GM21381 (cell line): ENCODE results near the gene NME1.
"Not testable (repeated sequence)": the region's sequence is repeated elsewhere in the genome, so short reads cannot be mapped to it uniquely, and the experiment has no call there.

ENCODE experiments used
- ATAC-seq: cut with Tn5 transposase; IDR thresholded peaks from one replicate; pipeline ENCODE4 v1.9.1; 2021; ENCODE audit warnings: mild to moderate bottlenecking, moderate library complexity; ENCODE audit not compliant: unreplicated experiment

The NME1 gene

DNA sequence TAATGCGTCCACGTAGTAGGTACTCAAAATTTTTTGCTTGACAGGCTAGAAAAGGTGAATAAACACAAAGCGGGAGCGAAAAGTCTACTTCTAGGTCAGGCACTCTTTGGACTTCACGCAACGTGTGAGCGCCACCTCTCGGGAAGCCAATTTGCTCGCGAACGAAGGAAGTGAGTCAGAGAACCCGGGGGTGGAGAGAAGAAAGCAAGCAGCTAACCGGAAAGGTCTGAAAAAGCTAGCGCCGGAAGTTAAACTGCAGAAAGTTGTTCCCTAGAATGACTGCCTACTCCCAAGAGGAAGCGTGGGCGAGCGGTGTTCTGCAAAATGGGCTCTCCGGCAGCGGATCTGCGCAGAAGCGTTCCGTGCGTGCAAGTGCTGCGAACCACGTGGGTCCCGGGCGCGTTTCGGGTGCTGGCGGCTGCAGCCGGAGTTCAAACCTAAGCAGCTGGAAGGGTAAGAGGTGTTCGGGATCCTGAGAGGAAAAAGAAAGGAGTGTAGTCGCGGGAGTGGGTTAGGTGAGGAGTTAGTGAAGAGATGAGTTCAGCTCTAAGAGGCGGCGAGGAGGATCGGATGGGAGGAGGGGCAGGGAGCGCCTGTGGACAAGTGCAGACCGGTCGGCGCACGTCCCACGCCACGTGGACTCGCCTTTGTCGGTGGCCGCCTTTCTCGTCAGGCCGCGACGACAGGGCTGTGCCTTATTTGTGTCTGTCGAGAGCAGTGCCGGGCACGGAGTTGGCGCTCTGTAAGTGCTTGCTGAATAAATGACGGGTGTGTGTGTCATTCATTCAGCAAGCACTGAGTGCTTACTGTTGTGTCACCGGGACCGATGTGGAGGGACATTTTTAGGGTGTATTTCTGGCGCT lies at the start of gene NME1:
Gene NME1, plus strand, starts transcription at position 350 of the 863 bp plus-strand sequence. CDS start 2,096 bp downstream, outside the sequence.
- peak; percentile 92 for ATAC-seq

DNA sequence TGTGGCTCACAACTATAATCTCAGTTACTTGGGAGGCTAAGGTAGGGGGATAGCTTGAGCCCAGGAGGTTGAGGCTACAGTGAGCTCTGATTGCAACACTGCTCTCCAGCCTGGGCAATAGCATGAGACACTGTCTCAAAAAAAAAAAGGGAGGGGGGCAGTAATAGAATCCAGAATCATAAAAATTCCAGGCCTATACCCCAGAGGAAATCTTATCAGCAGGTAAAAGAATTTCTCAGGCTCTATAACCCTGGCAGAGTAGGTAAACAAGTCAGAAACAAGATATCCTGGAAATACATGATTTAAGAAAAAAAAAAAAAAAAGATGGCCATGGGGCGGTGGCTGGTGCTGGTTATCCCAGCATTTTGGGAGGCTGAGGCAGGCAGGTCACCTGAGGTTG lies 45.6 kb upstream of the NME1 start:
- no peak for ATAC-seq

DNA sequence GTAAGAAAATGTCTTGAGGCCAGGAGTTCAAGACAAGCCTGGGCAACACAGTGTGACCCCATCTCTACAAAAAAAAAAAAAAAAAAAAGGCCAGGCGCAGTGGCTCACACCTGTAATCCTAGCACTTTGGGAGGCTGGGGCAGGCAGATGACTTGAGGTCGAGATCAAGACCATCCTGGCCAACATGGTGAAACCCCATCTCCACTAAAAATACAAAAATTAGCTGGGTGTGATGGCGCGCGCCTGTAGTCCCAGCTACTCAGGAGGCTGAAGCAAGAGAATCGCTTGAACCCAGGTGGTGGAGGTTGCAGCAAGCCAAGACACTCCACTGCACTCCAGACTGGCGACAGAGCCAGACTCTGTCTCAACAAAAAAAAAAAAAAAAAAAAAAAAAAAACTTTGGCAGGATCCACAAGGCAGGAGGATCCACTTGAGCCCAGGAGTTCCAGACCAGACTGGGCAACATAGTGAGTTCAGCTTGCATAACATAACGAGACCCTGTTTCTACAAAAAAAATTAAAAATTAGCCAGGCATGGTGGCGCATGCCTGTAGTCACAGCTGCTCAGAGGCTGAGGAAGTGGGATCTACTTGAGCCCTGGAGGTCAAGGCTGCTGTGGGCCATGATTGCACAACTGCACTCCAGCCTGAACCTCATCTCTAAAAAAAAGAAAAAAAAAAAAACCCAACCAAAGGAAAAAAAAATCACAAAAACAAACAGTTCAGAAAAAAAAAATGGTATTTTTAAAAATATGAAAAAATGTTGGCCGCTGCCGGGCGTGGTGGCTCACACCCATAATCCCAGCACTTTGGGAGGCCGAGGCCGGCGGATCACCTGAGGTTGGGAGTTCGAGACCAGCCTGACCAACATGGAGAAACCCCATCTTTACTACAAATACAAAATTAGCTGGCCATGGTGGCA lies 40.8 kb upstream of the NME1 start:
- peak; percentile 60 for ATAC-seq

DNA sequence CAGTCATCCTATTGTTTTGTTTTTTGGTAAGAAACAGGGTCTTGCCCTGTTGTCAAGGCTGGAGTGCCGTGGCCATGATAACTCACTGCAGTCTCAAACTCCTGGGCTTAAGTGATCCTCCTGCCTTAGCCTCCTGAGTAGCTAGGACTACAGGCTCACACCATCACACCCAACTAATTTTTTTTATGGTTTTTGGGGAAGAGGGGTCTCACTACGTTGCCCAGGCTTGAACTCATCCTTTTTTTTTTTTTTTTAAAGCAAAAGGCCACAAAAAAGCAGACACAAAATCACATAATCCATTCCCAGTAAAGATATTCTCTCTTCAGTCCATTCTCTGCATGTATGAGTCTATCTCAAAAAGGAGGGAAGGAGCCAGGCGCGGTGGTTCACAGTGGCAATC lies 38.2 kb upstream of the NME1 start:
- no peak for ATAC-seq

DNA sequence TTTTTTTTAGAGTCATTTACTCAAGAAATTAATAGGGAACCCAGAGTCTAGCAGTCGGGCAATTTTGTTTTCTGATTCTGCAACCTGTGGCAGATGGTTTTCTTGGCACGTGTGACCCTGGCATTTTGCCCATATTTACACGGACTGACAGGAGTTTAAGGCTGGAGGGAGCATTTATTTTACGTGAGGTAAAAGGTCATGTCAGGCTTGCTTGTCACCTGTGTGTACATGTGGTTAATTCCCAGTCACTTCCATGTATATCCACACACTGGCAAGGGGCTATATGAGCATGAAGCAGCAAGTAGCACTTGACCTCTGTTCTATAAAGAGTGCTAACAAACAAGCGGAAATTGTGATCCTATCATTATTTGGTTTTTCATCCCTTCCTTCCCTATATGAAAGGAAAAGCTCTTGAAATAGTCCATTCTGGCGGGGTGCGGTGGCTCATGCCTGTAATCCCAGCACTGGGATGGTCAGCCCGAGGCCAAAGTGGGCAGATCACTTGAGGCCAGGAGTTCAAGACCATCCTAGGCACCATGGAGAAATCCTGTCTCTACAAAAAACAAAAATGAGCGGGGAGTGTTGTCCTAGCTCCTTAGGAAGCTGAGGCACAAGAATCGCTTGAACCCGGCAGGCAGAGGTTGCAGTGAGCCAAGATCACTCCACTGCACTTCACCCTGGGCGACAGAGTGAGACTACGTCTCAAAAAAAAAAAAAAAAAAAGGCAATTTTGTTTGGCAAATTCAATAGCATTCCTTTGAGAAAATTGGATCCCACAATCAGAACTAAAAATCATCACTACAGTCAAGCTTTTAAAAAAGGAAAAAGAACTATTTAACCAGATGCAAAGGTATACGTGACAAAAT lies 34.8 kb upstream of the NME1 start:
- no peak for ATAC-seq

DNA sequence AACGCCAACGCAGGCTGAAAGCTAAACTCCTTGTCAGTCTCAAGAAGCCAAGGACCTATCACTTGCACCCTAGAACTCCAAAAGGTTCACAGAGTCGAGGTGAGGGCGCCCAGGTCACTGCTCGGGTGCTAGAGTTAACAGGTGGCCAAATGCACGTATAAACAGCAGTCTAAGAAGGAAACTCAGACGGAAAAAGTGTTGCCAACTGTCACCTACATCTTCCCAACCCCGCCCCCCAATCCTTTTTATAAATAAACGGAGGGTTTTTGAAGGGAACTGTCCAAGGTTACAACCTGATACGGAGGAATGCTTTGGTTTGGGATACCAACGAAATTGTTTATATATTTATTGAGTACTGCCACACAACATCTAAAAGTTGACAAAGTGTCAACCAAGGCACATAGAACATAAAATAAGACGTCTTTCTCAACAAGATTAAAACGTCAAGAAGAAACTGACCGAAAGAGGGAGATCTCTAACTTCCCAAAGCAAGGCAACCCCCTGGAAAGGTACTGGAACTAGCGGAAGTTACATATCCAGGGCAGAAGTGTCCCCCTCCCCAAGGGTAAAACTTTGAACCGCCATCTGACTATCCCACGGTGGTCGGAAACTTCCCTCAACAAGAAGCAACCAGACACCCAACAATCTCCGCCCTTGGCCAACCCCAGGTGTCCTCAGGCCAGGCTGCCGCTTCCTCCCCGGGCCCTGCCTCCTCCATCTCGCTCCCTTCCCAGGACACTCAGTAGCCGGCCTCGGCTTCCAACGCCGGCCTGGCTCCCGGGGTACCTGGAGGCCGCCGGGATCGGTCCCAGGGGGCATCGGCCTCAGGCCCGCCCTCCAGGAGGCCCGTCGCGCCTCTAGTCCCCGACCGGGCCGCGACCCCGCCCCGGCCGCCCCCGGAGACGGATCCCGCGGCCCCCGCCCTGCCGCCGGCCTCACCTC lies 33.7 kb upstream of the NME1 start:
- ATAC-seq: peak; percentile 16

DNA sequence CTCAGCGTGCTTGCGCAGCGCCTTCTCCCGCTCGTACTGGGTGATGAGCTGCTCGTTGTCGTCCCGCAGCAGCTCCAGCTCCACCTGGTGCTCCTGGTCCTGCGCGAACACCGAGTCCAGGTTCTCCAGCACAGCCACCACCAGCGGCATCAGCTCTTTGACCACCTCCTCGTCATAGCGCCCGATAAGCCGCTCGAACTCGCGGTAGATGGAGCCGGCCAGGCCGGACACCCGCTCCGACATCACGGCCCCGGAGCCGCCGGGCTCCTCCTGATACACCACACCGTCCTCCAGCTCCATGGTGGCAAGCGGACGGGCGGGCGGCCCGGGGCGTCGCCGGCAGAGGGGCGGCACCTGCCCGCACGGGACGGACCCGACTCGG lies 33.0 kb upstream of the NME1 start:
- ATAC-seq: peak; percentile 22

DNA sequence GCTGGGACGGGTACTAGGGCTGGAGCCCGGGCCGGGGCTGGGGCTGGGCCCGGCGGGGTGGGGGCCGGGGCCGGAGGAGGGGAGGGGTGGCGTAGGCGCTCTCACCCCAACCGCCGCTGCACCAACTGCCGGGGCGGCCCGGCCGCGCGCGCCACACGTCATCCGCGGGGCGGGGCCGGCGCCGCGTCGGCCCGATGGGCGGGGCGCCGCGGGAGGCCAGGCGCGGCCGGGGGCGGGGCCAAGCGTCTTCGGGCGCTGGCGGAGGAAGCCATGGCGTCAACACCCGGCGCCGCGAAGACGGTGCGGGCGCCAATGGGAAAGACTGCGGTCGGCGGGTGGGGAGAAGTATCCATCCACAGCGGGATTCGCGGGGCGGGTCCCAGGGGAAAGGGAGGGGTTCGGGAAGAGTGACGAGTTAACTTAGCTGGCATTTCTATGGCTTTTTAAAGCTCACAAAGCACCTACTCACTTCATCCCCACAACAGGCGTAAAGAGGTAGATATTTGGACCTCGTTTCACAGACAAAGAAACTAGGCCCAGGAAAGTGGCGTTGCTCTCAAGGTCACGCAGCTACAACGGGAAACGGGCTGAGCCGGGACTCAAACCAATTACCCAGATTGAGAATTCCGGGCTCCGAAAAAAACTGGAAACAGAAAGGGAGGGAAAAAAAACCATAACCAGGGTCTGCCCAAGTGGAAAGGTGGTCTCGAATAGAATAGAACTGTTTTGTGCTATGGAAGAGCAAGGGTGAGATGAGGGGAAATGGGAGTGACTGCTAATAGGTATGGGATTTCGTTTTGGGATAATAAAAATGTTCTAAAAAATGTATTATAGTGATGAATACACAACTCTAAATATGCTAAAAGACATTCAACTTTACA lies 32.4 kb upstream of the NME1 start, which contains the start of gene SPAG9:
Gene SPAG9, minus strand, starts transcription at position 130 of the 881 bp plus-strand sequence. CDS start 212 bp downstream, outside the sequence.
- peak; percentile 69 for ATAC-seq

DNA sequence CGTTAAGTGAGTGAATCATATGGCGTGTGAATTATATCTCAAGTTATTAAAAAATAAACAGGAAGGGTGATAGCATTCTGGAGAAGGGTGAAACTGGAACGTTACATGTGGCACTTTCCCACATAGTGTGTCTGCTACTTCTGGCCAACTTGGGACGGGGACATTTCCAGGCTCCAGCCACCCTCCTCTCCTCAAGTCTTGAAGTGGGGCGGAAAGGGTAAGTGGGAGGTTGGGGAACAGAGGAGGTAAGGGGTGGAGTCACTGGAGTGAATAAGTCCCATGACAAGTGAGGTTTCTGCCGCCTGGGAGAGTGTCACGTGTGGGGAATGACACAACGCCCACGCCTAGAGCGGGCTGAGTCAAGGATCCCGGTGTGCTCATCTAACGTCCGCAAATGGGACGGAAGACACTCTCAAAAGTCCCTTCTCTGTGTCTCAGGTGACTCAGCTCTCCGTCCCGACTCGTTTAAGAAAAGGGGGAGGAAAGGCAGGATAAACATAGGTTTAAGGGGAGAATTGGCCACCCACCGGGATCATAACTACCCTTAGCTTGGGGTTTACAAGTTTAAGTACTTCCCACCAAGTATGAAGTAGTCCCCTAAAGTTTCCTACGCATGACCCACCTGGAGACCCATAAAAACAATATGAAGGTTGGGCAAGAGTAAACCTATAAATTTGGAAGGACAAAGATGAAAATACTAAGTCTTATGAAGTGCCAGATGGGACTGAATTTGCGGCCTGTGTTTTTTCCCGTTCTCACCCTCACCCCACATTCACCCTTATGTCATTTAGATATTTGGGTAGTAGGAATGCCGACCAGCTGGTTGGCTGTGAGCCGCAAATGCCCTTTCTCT lies 31.5 kb upstream of the NME1 start:
- ATAC-seq: peak; percentile 38

DNA sequence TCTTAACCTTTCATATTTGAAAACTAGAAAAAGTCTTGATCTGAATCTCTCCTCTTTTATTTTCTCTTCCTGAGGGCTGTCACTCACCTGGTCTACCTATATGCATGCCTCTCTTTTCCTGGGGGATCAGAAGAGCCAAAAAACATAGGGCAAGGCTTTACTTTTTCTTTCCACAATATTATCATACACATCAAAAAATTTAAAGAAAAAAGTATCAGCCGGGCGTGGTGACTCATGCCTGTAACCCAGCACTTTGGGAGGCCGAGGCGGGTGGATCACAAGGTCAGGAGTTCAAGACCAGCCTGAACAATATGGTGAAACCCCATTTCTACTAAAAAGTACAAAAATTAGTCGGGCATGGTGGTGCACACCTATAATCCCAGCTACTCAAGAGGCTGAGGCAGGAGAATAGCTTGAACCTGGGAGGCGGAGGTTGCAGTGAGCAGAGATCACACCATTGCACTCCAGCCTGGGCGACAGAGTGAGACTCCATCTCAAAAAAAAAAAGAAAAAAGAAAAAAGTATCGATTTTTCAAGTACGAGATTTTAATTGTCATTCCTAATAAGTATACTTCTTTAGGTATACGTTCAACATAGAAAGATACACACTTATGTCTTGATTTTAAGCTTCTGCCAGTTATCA lies 30.8 kb upstream of the NME1 start:
- not testable (repeated sequence) for ATAC-seq

DNA sequence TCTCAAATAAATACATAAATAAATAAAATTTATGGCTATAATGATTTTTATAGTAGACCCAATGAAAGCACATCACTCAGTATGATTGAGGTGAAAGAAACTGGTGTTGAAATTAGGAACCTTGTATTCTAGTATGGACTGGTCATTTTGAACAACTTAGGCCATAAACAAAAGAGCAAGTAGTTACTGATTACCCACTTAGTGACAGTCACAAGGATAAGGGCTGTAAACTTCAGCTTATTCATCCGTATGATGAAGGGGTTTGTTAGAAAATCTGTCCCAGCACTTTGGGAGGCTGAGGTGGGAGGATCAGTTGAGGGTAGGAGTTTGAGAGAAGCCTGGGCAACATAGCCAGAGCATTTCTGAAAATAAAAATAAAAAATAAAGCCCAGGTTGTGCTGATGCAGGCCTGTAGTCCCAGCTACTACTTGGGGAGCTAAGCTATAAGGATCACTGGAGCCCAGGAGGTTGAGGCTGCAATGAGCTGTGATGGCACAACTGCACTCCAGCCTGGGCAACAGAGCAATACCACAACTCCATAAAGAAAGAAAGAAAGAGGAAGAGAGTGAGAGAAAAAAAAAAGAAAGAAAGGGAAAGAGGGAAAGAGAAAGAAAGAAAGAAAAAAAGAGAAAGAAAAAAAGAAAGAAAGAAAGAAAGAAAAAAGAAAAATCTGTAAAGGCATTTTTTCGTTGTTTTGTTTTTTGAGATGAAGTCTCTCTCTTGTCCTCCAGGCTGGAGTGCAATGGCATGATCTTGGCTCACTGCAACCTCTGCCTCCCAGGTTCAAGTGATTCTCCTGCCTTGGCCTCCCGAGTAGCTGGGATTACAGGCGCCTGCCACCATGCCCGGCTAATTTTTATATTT lies 28.5 kb upstream of the NME1 start:
- ATAC-seq: no peak

DNA sequence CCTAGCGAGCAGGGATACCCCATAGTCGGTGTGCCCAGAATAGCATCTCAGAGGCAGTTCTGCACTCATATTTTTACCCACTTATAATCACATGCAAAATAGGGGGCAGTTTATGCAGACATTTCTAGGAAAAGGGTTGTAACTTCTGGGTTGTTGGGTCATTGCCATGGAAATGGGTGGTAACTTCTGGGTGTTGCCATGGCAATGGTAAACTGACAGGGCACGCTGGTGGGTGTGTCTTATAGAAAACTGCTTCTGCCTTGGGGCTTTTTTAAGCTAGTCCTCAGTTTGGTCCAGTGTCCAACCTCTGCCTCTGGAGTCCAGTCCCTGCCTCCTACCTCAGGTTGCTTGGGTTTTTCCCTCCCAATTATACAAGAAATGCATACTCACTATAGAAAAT lies 25.3 kb upstream of the NME1 start:
- ATAC-seq: no peak

DNA sequence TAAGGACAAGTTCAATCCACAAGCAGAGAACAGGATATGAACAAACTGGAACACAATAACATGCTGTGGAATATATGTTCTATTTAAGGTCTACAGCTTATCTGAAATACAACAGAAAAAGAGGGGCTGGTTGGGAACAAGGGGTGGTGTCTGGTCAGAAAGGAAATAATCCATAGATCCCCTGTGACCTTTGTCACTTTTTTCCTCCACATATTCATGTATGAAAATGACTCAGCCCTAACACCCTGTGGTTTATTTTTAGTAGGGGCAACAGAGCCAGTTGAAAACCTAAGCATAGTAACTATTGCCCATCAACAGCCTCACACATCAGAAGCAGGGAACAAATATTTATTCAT lies 20.4 kb upstream of the NME1 start:
- ATAC-seq: no peak

DNA sequence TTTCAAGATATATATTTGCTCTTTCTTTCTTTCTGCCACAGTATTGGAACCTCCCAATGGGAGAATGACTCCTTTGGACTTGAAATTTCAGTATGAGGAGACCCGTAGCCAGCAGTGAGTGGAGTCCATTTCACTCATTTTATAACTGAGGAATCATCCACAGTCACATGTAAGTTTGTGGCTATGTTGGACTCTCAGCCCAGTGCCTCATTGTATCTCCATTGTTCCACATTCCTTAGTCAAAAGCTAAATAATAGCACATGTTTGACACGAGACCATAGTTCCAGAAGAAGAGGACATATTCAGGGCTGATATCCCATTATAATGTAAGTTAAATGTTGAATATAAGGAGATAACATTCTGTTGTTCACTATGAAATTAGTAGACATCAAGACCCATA lies 20.0 kb upstream of the NME1 start:
- no peak for ATAC-seq

DNA sequence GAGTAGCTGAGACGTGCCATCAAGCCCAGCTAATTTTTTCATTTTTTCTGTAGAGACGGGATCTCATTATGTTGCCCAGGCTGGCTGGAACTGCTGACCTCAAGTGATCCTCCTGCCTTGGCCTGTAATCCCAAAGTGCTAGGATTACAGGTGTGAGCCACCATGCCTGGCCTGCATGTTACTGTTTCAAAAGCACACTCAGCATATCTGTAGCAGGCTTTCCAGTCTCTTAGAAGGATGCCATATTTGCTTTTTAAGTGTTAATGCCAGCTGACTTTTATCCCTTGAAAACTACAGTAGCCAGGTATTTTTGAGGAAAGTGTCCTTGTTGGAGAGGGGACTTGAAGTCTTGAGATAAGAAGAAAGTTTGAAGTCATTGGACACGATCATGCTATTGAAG lies 17.4 kb upstream of the NME1 start:
- no peak for ATAC-seq

DNA sequence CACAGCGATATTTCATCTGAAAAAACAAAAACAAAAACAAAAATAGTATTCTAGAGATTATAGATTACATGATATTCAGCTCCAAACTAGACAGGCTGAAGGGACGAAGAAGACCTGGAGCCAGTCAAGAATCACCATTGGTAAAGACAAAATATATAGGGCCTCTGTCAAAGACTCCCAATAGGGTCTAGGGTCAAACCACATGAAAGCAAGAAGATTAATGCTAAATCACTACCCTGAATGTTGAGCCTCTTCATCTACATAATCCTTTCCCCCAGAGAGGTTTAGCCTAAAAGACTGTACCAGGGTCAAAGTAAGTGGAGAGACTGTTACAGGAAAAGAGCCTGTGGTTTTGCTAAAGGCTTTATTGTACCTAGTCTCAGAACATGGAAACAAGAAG lies 10.8 kb upstream of the NME1 start:
- no peak for ATAC-seq
